ENCODE data around the gene VAMP4. TPM values are rescaled to one million over a fixed set of nuclear protein-coding genes. Genes with fewer than 3 reads are reported as not detected.

Gene VAMP4
- total RNA-seq, 1 experiment from 2014 or later: 4.2 TPM

- Mint-ChIP-seq H3K27me3 (ENCODE audit: low read depth) (no peaks in the 10 kb centered on the region), H3K9me3 (no peaks in the 10 kb centered on the region), H3K4me3 (no peak overlapping the region), H3K27ac (no peak overlapping the region; a peak in 1 of 7 replicates), H3K4me1 (peaks cover 25 to 31% of the 10 kb centered on the region in 2 experiments), H3K36me3 (ENCODE audit: insufficient read depth in 1 of 3, low read depth in 3 of 3) (no peaks in the 10 kb centered on the region)
- H3K4me2 ChIP-seq (ENCODE audit: insufficient read depth, insufficient read length, low read length): no peak overlapping the region
- TF ChIP-seq CTCF (conservative IDR thresholded peaks at IDR 0.05): no peak
- H2BK5ac ChIP-seq (ENCODE audit: insufficient read length, low read length): no peak overlapping the region
- no peak overlapping the region for H4K8ac ChIP-seq (replicated peaks; ENCODE audit: insufficient read length, low read depth, low read length)
- H3K23ac ChIP-seq (ENCODE audit: insufficient read length, low read depth, low read length): no peak overlapping the region
- H3K23me2 ChIP-seq (ENCODE audit: insufficient read length, low read depth, low read length, poor library complexity, severe bottlenecking): peaks cover 11% of the 10 kb centered on the region
- H3K4ac ChIP-seq (ENCODE audit: low read depth, low read length): no peak overlapping the region
- no peak overlapping the region for H3K9ac ChIP-seq (ENCODE audit: extremely low read depth, insufficient read length, low read length)
- H3T11ph ChIP-seq (ENCODE audit: low read length): no peak overlapping the region
- H3K56ac ChIP-seq (ENCODE audit: insufficient read length, low read depth, low read length): no peak overlapping the region
- H2BK20ac ChIP-seq (ENCODE audit: low read depth, low read length, poor library complexity, severe bottlenecking): no peak overlapping the region
- no peak overlapping the region for H2BK15ac ChIP-seq (ENCODE audit: low read depth, low read length)
- H2AFZ ChIP-seq (ENCODE audit: low read length): no peak overlapping the region
- no CpG with 5 or more reads among the region's 8 CpGs for WGBS (ENCODE audit: extremely low coverage, insufficient read length, low lambda C conversion rate)
- H4K91ac ChIP-seq (ENCODE audit: insufficient read length, low read depth, low read length): no peak overlapping the region
- no peaks in the 10 kb centered on the region for H3K9me3 ChIP-seq (ENCODE audit: control insufficient read depth, low read depth, low read length)
- no peak overlapping the region for H4K5ac ChIP-seq (ENCODE audit: insufficient read length, low read depth, low read length)
- no peaks in the 10 kb centered on the region for H3K27me3 ChIP-seq (ENCODE audit: insufficient read depth, low read length)
- no peak overlapping the region for H2AK5ac ChIP-seq (ENCODE audit: insufficient read length, low read length)
- H2BK120ac ChIP-seq (ENCODE audit: low read depth, low read length, poor library complexity, severe bottlenecking): no peak overlapping the region
- no peak overlapping the region for H3K18ac ChIP-seq (ENCODE audit: insufficient read length, low read depth, low read length)
- no peaks in the 10 kb centered on the region for H3K79me2 ChIP-seq (ENCODE audit: insufficient read depth, low read length)
- H3K14ac ChIP-seq (ENCODE audit: insufficient read depth, low read length): no peak overlapping the region
- H4K20me1 ChIP-seq (ENCODE audit: control insufficient read depth, insufficient read depth, insufficient read length): no peaks in the 10 kb centered on the region
- no peaks in the 10 kb centered on the region for H3K79me1 ChIP-seq (ENCODE audit: insufficient read depth, low read depth, low read length, poor library complexity, severe bottlenecking)
- DNase-seq: no peak
- H3K4me1 ChIP-seq (ENCODE audit: insufficient read depth, low read length): no peaks in the 10 kb centered on the region
- H2BK12ac ChIP-seq (ENCODE audit: insufficient read length, low read depth, low read length): no peak overlapping the region
- no peak overlapping the region for H3K27ac ChIP-seq (ENCODE audit: insufficient read length, low read depth, low read length)
Observed at GRCh38 chr1:171744986-171745385, 3.1 kb upstream of the VAMP4 start.
